Astrocyte (in vitro differentiated cells and primary cell): ENCODE measurements around the gene TBATA.

Experiments used
- EZH2 ChIP-seq: IDR thresholded peaks from 2 replicates; pipeline ENCODE4 v1.6.1; 2012; ENCODE audit warnings: mild to moderate bottlenecking, low read length, inconsistent platforms; ENCODE audit not compliant: insufficient read depth
- TF ChIP-seq, protein P1 (sequence below): IDR thresholded peaks from 2 replicates; pipeline ENCODE4 v1.5.1; 2011; ENCODE audit warnings: low read depth, mild to moderate bottlenecking, inconsistent platforms, low read length, moderate library complexity; ENCODE audit not compliant: insufficient read depth

GRCh38 chr10:70736525-70736924 is 48.7 kb downstream of the TBATA start:
- TF ChIP-seq, protein P1, sequence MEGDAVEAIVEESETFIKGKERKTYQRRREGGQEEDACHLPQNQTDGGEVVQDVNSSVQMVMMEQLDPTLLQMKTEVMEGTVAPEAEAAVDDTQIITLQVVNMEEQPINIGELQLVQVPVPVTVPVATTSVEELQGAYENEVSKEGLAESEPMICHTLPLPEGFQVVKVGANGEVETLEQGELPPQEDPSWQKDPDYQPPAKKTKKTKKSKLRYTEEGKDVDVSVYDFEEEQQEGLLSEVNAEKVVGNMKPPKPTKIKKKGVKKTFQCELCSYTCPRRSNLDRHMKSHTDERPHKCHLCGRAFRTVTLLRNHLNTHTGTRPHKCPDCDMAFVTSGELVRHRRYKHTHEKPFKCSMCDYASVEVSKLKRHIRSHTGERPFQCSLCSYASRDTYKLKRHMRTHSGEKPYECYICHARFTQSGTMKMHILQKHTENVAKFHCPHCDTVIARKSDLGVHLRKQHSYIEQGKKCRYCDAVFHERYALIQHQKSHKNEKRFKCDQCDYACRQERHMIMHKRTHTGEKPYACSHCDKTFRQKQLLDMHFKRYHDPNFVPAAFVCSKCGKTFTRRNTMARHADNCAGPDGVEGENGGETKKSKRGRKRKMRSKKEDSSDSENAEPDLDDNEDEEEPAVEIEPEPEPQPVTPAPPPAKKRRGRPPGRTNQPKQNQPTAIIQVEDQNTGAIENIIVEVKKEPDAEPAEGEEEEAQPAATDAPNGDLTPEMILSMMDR, result no peak
- no peak for TF ChIP-seq EZH2
